Ovary (tissue), 9 donors: ENCODE data around the gene PLCH2. TPM values are rescaled to one million over a fixed set of nuclear protein-coding genes. Genes with fewer than 3 reads are reported as not detected.

Experiments
- DNase-seq, 5 donors: peaks; one replicate each; pipeline ENCODE4 v3.0.0-alpha.2; 2019 to 2020
- H3K27ac ChIP-seq, 2 donors: fragments of 200-600 bp; one replicate each; pipeline versions ENCODE4 v1.5.1 to v1.8.0; 2019 to 2022
- H3K27me3 ChIP-seq: fragments of 200-600 bp; one replicate; pipeline ENCODE4 v1.8.0; 2022
- H3K36me3 ChIP-seq: fragments of 200-600 bp; sonication (generic); one replicate; pipeline ENCODE4 v1.5.1; 2019
- H3K4me1 ChIP-seq: one replicate; pipeline ENCODE4 v1.8.1; 2013; ENCODE audit warnings: mild to moderate bottlenecking, moderate library complexity; ENCODE audit not compliant: insufficient read depth
- H3K4me3 ChIP-seq: fragments of 200-600 bp; sonication (generic); one replicate; pipeline ENCODE4 v1.5.1; 2017
- H3K9me3 ChIP-seq, 2 donors: fragments of 200-600 bp in 1 of 2; sonication (generic) in 1 of 2; one replicate each; pipeline versions ENCODE4 v1.5.1 to v1.8.1; 2013 to 2019; ENCODE audit warnings: mild to moderate bottlenecking in 1 of 2, moderate library complexity in 1 of 2
- CTCF ChIP-seq, 3 donors: fragments of 450-650 bp in 2 of 3; fragments of 200-600 bp in 1 of 3; IDR thresholded peaks; one replicate each; pipeline versions ENCODE4 v1.5.1 to v1.8.0; 2016 to 2022; ENCODE audit warnings: antibody characterized with exemption in 3 of 3, mild to moderate bottlenecking in 1 of 3
- EP300 ChIP-seq: sonication (generic); formaldehyde crosslinking; IDR thresholded peaks from one replicate; pipeline ENCODE4 v1.6.1; 2017; ENCODE audit warnings: antibody characterized with exemption
- POLR2A ChIP-seq: fragments of 450-650 bp; IDR thresholded peaks from one replicate; pipeline ENCODE4 v1.6.1; 2017; ENCODE audit warnings: antibody characterized with exemption, mild to moderate bottlenecking, moderate library complexity
- WGBS, 3 donors: extraction: QIAGEN DNeasy Blood & Tissue Kit in 1 of 3; methylation state at CpG; one replicate each; pipeline versions ENCODE4 v1.1.5 to v1.1.7; 2013 to 2017; 5-methylcytosine and 5-hydroxymethylcytosine counted together
- intact Hi-C, 4 donors: fragments of 100-400 bp; cut with DNase I; formaldehyde crosslinking; loops; one replicate each; pipeline versions ENCODE4 v1.11.0 to v1.15.1; 2022 to 2023
- polyA plus RNA-seq, 2 donors: library from polyadenylated mRNA; stranded (reverse); fragments of 200-250 nt in 1 of 2; fragments of 350-450 nt in 1 of 2; fragmentation: Illumina TruSeq in 1 of 2; extraction: RNeasy Lipid Tissue Mini Kit (QIAGEN cat#74804) in 1 of 2; gene quantifications; one replicate each; pipeline ENCODE4 v1.2.3, GENCODE V29; 2013 to 2014
- total RNA-seq, 7 donors: library from RNA; depleted of rRNA in 2 of 7; stranded (reverse); fragments of >200 nt in 2 of 7; fragmentation: NEBNext Ultra II Directional in 3 of 7; extraction: Animal tissue kit (Norgen Biotek cat#: 25700) in 3 of 7; gene quantifications; one replicate each; pipeline versions ENCODE4 v1.1.0 to v1.2.4, GENCODE V29; 2016 to 2023
- donor health status: DM: no; HTN: no; CAD: no; lungs with moderate emphysema.
- donor health status: DM: no; HTN: no; CAD: no.
- donor health status: Bipolar disorder and iron deficiency.
- donor health status: DM: yes; HTN: yes; CAD: no.
- donor health status: DM: no; HTN: no; CAD: no.
- donor health status: DM: yes; HTN: yes; CAD: no.

Gene PLCH2
- total and polyA plus RNA-seq, 9 donors, result 0.05 to 0.84 (median 0.34) TPM; not detected in 1

GRCh38 chr1:2465371-2466269 lies 10.5 kb upstream of the PLCH2 start:
- Histone ChIP-seq H3K36me3 (no peaks in the 10 kb centered on the region), H3K27ac (no peak overlapping the region), H3K27me3 (no peaks in the 10 kb centered on the region), H3K9me3 (no peaks in the 10 kb centered on the region), H3K4me3 (no peak overlapping the region), H3K4me1 (no peaks in the 10 kb centered on the region)
- WGBS, 3 donors, result 74 to 75% (median 74%) methylated on average over 33 of the region's 33 CpGs
- DNase-seq, result no peak
- intact Hi-C loops, result no loop called here
- TF ChIP-seq EP300 (no peak), CTCF (IDR thresholded peaks at IDR 0.05) (no peak), POLR2A (no peak)

- H3K27ac ChIP-seq, result no peak overlapping the region
- 57 to 59% (median 58%) methylated on average over 12 of the region's 12 CpGs for WGBS, 3 donors
- H3K4me3 ChIP-seq, result no peak overlapping the region
- no peaks in the 10 kb centered on the region for H3K36me3 ChIP-seq
- no peaks in the 10 kb centered on the region for H3K9me3 ChIP-seq
- no peak for DNase-seq
- no peaks in the 10 kb centered on the region for H3K4me1 ChIP-seq
- intact Hi-C loops, result no loop called here
- TF ChIP-seq CTCF (IDR thresholded peaks at IDR 0.05), result no peak
- no peak for TF ChIP-seq EP300
- TF ChIP-seq POLR2A, result no peak
- no peaks in the 10 kb centered on the region for H3K27me3 ChIP-seq
These were observed 9.8 kb upstream of the PLCH2 start for GRCh38 chr1:2466270-2466665.

GRCh38 chr1:2466958-2467554 lies 9.0 kb upstream of the PLCH2 start:
- no peak overlapping the region for H3K27ac ChIP-seq
- H3K4me3 ChIP-seq, result no peak overlapping the region
- no peaks in the 10 kb centered on the region for H3K4me1 ChIP-seq
- no peaks in the 10 kb centered on the region for H3K36me3 ChIP-seq
- H3K9me3 ChIP-seq, result no peaks in the 10 kb centered on the region
- no peak for DNase-seq
- TF ChIP-seq EP300 (no peak), CTCF (IDR thresholded peaks at IDR 0.05) (no peak), POLR2A (no peak)
- WGBS, 3 donors, result 1 to 3% (median 3%) methylated on average over 17 to 30 of the region's 30 CpGs
- intact Hi-C loops, result no loop called here
- H3K27me3 ChIP-seq, result no peaks in the 10 kb centered on the region

GRCh38 chr1:2468041-2468472 lies 8.0 kb upstream of the PLCH2 start:
- no peak for TF ChIP-seq EP300
- Histone ChIP-seq H3K36me3 (no peaks in the 10 kb centered on the region), H3K4me1 (no peaks in the 10 kb centered on the region), H3K4me3 (no peak overlapping the region), H3K27me3 (no peaks in the 10 kb centered on the region), H3K27ac (no peak overlapping the region), H3K9me3 (no peaks in the 10 kb centered on the region)
- intact Hi-C loops, result no loop called here
- WGBS, 3 donors, result 0 to 16% (median 14%) methylated on average over 10 to 14 of the region's 14 CpGs
- DNase-seq, result peak in 3 of 5 donors; percentile 33 to 44 (median 40)

- no peak overlapping the region for H3K4me3 ChIP-seq
- 55 to 65% (median 57%) methylated on average over 10 of the region's 10 CpGs for WGBS, 3 donors
- H3K27ac ChIP-seq, result no peak overlapping the region
- intact Hi-C loops, result no loop called here
- no peaks in the 10 kb centered on the region for H3K9me3 ChIP-seq
- no peak for TF ChIP-seq CTCF (IDR thresholded peaks at IDR 0.05)
- TF ChIP-seq POLR2A, result no peak
- TF ChIP-seq EP300, result no peak
- H3K4me1 ChIP-seq, result no peaks in the 10 kb centered on the region
- H3K36me3 ChIP-seq, result no peaks in the 10 kb centered on the region
- no peak for DNase-seq
- no peaks in the 10 kb centered on the region for H3K27me3 ChIP-seq
These were observed 7.5 kb upstream of the PLCH2 start for GRCh38 chr1:2468540-2468939.
